Activated T-cell treated with anti-CD3 and anti-CD28 coated beads, Interleukin-2, amount 50 U/mL, for 72 hours (primary cell): Measurements from ENCODE around the gene FAM234A. TPM values are rescaled to one million over a fixed set of nuclear protein-coding genes. Genes with fewer than 3 reads are reported as not detected.
"Not testable (repeated sequence)": the region's sequence is repeated elsewhere in the genome, so short reads cannot be mapped to it uniquely, and the experiment has no call there.

Source experiments
- ATAC-seq, 2 donors: fragments of 150-1000 bp; cut with Tn5 transposase; replicated peaks in 1 of 2; 2 replicates each; pipeline ENCODE4 v1.10.0; 2021; ENCODE audit warnings: moderate library complexity in 2 of 2, mild to moderate bottlenecking in 1 of 2
- DNase-seq, 2 donors: peaks; one replicate each; pipeline ENCODE4 v3.0.0; 2021 to 2022; ENCODE audit warnings: mixed read lengths in 1 of 2
- H3K27ac Mint-ChIP-seq: one replicate; pipeline ENCODE4 v1.8.0; 2022; ENCODE audit warnings: mild to moderate bottlenecking, moderate library complexity, mixed read lengths
- H3K27me3 Mint-ChIP-seq: one replicate; pipeline ENCODE4 v1.8.0; 2022; ENCODE audit warnings: low read depth, mixed read lengths
- H3K36me3 Mint-ChIP-seq, 2 donors: one replicate each; pipeline ENCODE4 v1.8.0; 2022; ENCODE audit warnings: mixed read lengths in 2 of 2, mild to moderate bottlenecking in 1 of 2; ENCODE audit not compliant: insufficient read depth in 2 of 2
- H3K4me1 Mint-ChIP-seq: one replicate; pipeline ENCODE4 v1.8.0; 2022; ENCODE audit warnings: low read depth, mixed read lengths
- H3K4me3 Mint-ChIP-seq, 2 donors: one replicate each; pipeline ENCODE4 v1.8.0; 2022; ENCODE audit warnings: mild to moderate bottlenecking in 2 of 2, mixed read lengths in 2 of 2, moderate library complexity in 2 of 2
- H3K9me3 Mint-ChIP-seq, 2 donors: one replicate each; pipeline ENCODE4 v1.8.0; 2022; ENCODE audit warnings: mixed read lengths in 2 of 2
- total RNA-seq, 2 donors: library from RNA; stranded (reverse); gene quantifications; one replicate each; pipeline ENCODE4 v1.2.3, GENCODE V29; 2022

FAM234A gene
- total RNA-seq, 2 donors from 2014 or later: 20.9 to 26.6 TPM

GRCh38 chr16:245105-245504 lies 10.5 kb downstream of the FAM234A start:
- no peaks in the 10 kb centered on the region for H3K27me3 Mint-ChIP-seq
- H3K9me3 Mint-ChIP-seq: no peaks in the 10 kb centered on the region
- ATAC-seq: no peak
- H3K4me3 Mint-ChIP-seq: no peak overlapping the region
- no peak overlapping the region for H3K27ac Mint-ChIP-seq
- no peaks in the 10 kb centered on the region for H3K36me3 Mint-ChIP-seq
- no peak for DNase-seq
- H3K4me1 Mint-ChIP-seq: peaks cover 6% of the 10 kb centered on the region

- no peak overlapping the region for H3K4me3 Mint-ChIP-seq
- no peaks in the 10 kb centered on the region for H3K27me3 Mint-ChIP-seq
- no peak for DNase-seq
- H3K9me3 Mint-ChIP-seq: no peaks in the 10 kb centered on the region
- no peak for ATAC-seq
- H3K36me3 Mint-ChIP-seq: no peaks in the 10 kb centered on the region
- peaks cover 8% of the 10 kb centered on the region for H3K4me1 Mint-ChIP-seq
- H3K27ac Mint-ChIP-seq: no peak overlapping the region
Measured at GRCh38 chr16:247027-247426, 12.4 kb downstream of the FAM234A start.

GRCh38 chr16:249431-249830 lies 14.8 kb downstream of the FAM234A start:
- H3K4me1 Mint-ChIP-seq: peaks cover 29% of the 10 kb centered on the region
- H3K27ac Mint-ChIP-seq: no peak overlapping the region
- ATAC-seq (no peak), DNase-seq (no peak)
- H3K9me3 Mint-ChIP-seq: no peaks in the 10 kb centered on the region
- no peaks in the 10 kb centered on the region for H3K36me3 Mint-ChIP-seq
- no peak overlapping the region for H3K4me3 Mint-ChIP-seq
- H3K27me3 Mint-ChIP-seq: no peaks in the 10 kb centered on the region

GRCh38 chr16:252366-253337 lies 18.0 kb downstream of the FAM234A start:
- no peaks in the 10 kb centered on the region for H3K9me3 Mint-ChIP-seq
- peak overlapping the region; percentile 74 to 80 for H3K4me3 Mint-ChIP-seq
- DNase-seq: peak; percentile 31 to 32
- ATAC-seq: peak; percentile 87 to 91
- H3K27me3 Mint-ChIP-seq: no peaks in the 10 kb centered on the region
- H3K36me3 Mint-ChIP-seq: peaks cover 0 to 3% of the 10 kb centered on the region in 2 donors
- H3K27ac Mint-ChIP-seq: peak overlapping the region; percentile 51
- peaks cover 30% of the 10 kb centered on the region for H3K4me1 Mint-ChIP-seq

GRCh38 chr16:253833-254232 lies 19.2 kb downstream of the FAM234A start:
- peak overlapping the region; percentile 31 to 80 for H3K4me3 Mint-ChIP-seq
- no peaks in the 10 kb centered on the region for H3K27me3 Mint-ChIP-seq
- ATAC-seq (no peak), DNase-seq (no peak)
- H3K9me3 Mint-ChIP-seq: no peaks in the 10 kb centered on the region
- H3K4me1 Mint-ChIP-seq: peaks cover 30% of the 10 kb centered on the region
- no peak overlapping the region for H3K27ac Mint-ChIP-seq
- H3K36me3 Mint-ChIP-seq: peaks cover 0 to 3% of the 10 kb centered on the region in 2 donors

- H3K4me1 Mint-ChIP-seq: peaks cover 30% of the 10 kb centered on the region
- no peaks in the 10 kb centered on the region for H3K9me3 Mint-ChIP-seq
- H3K4me3 Mint-ChIP-seq: no peak overlapping the region
- no peak for DNase-seq
- no peak overlapping the region for H3K27ac Mint-ChIP-seq
- peaks cover 0 to 3% of the 10 kb centered on the region in 2 donors for H3K36me3 Mint-ChIP-seq
- ATAC-seq: no peak
- H3K27me3 Mint-ChIP-seq: no peaks in the 10 kb centered on the region
Measured at GRCh38 chr16:254461-254860, 19.8 kb downstream of the FAM234A start.

GRCh38 chr16:255183-255582 lies 20.6 kb downstream of the FAM234A start:
- Mint-ChIP-seq H3K36me3 (peaks cover 0 to 3% of the 10 kb centered on the region in 2 donors), H3K27me3 (no peaks in the 10 kb centered on the region), H3K27ac (no peak overlapping the region), H3K9me3 (no peaks in the 10 kb centered on the region), H3K4me3 (no peak overlapping the region), H3K4me1 (peaks cover 29% of the 10 kb centered on the region)
- no peak for DNase-seq
- ATAC-seq: no peak

- H3K27me3 Mint-ChIP-seq, H3K9me3 Mint-ChIP-seq: not testable (repeated sequence)
Measured at GRCh38 chr16:258091-258490, 23.5 kb downstream of the FAM234A start.

GRCh38 chr16:259226-259625 lies 24.6 kb downstream of the FAM234A start:
- H3K27me3 Mint-ChIP-seq: no peaks in the 10 kb centered on the region

More at GRCh38 chr16:258091-258490, 23.5 kb downstream of the FAM234A start:
- H3K4me3 Mint-ChIP-seq, H3K27ac Mint-ChIP-seq, DNase-seq, H3K36me3 Mint-ChIP-seq, ATAC-seq: not testable (repeated sequence)
- H3K4me1 Mint-ChIP-seq: peaks cover 13% of the 10 kb centered on the region

GRCh38 chr16:259814-260253 lies 25.2 kb downstream of the FAM234A start:
- Mint-ChIP-seq H3K36me3 (peaks cover 0 to 3% of the 10 kb centered on the region in 2 donors), H3K4me1 (no peaks in the 10 kb centered on the region), H3K27ac (no peak overlapping the region), H3K27me3 (no peaks in the 10 kb centered on the region), H3K4me3 (no peak overlapping the region), H3K9me3 (no peaks in the 10 kb centered on the region)
- ATAC-seq (no peak), DNase-seq (no peak)

More at GRCh38 chr16:259226-259625, 24.6 kb downstream of the FAM234A start:
- Mint-ChIP-seq H3K9me3 (no peaks in the 10 kb centered on the region), H3K27ac (no peak overlapping the region), H3K36me3 (peaks cover 0 to 3% of the 10 kb centered on the region in 2 donors), H3K4me3 (no peak overlapping the region), H3K4me1 (peaks cover 3% of the 10 kb centered on the region)
- ATAC-seq (no peak), DNase-seq (no peak)

- DNase-seq (no peak), ATAC-seq (no peak)
- H3K36me3 Mint-ChIP-seq: peaks cover 0 to 3% of the 10 kb centered on the region in 2 donors
- H3K27ac Mint-ChIP-seq: no peak overlapping the region
- H3K9me3 Mint-ChIP-seq: no peaks in the 10 kb centered on the region
- H3K4me3 Mint-ChIP-seq: no peak overlapping the region
- no peaks in the 10 kb centered on the region for H3K4me1 Mint-ChIP-seq
- H3K27me3 Mint-ChIP-seq: no peaks in the 10 kb centered on the region
Measured at GRCh38 chr16:260326-260725, 25.7 kb downstream of the FAM234A start.

GRCh38 chr16:261031-261691 lies 26.5 kb downstream of the FAM234A start:
- Mint-ChIP-seq H3K4me3 (no peak overlapping the region), H3K27ac (no peak overlapping the region), H3K36me3 (no peaks in the 10 kb centered on the region), H3K4me1 (no peaks in the 10 kb centered on the region), H3K27me3 (no peaks in the 10 kb centered on the region), H3K9me3 (no peaks in the 10 kb centered on the region)
- DNase-seq (no peak), ATAC-seq (no peak)

- H3K36me3 Mint-ChIP-seq: no peaks in the 10 kb centered on the region
- no peak overlapping the region for H3K27ac Mint-ChIP-seq
- ATAC-seq (no peak), DNase-seq (no peak)
- no peaks in the 10 kb centered on the region for H3K9me3 Mint-ChIP-seq
- H3K4me1 Mint-ChIP-seq: no peaks in the 10 kb centered on the region
- H3K4me3 Mint-ChIP-seq: no peak overlapping the region
- no peaks in the 10 kb centered on the region for H3K27me3 Mint-ChIP-seq
Measured at GRCh38 chr16:262121-262745, 27.6 kb downstream of the FAM234A start.
